Aorta (tissue), 5 donors: ENCODE results near the gene KIF6. TPM values are rescaled to one million over a fixed set of nuclear protein-coding genes. Genes with fewer than 3 reads are reported as not detected.

Experiments used
- ATAC-seq: fragments of 200-7000 bp; cut with Tn5 transposase; one replicate; pipeline ENCODE4 v1.9.1; 2022; ENCODE audit warnings: moderate library complexity; ENCODE audit not compliant: low FRiP score
- DNase-seq, 2 donors: peaks; one replicate each; pipeline ENCODE4 v3.0.0-alpha.2; 2020
- H3K27ac ChIP-seq, 2 donors: one replicate each; pipeline ENCODE4 v1.5.1; 2013; ENCODE audit warnings: low read length in 2 of 2, mild to moderate bottlenecking in 2 of 2, moderate library complexity in 2 of 2, control low read depth in 1 of 2, inconsistent platforms in 1 of 2, low read depth in 1 of 2
- H3K27me3 ChIP-seq, 2 donors: one replicate each; pipeline ENCODE4 v1.6.1; 2013; ENCODE audit warnings: control low read depth in 1 of 2, low read length in 1 of 2, mild to moderate bottlenecking in 1 of 2, moderate library complexity in 1 of 2; ENCODE audit not compliant: insufficient read depth in 2 of 2, control insufficient read depth in 1 of 2
- H3K36me3 ChIP-seq, 2 donors: one replicate each; pipeline ENCODE4 v1.6.1; 2013; ENCODE audit warnings: control low read depth in 1 of 2, low read length in 1 of 2, mild to moderate bottlenecking in 1 of 2; ENCODE audit not compliant: insufficient read depth in 2 of 2, control insufficient read depth in 1 of 2
- H3K4me1 ChIP-seq, 2 donors: one replicate each; pipeline ENCODE4 v1.6.1; 2013; ENCODE audit warnings: low read length in 2 of 2, control low read depth in 1 of 2, mild to moderate bottlenecking in 1 of 2, moderate library complexity in 1 of 2; ENCODE audit not compliant: insufficient read depth in 2 of 2, control insufficient read depth in 1 of 2
- H3K4me3 ChIP-seq, 2 donors: one replicate each; pipeline ENCODE4 v1.5.1; 2013; ENCODE audit warnings: low read length in 2 of 2, control low read depth in 1 of 2, mild to moderate bottlenecking in 1 of 2
- H3K9me3 ChIP-seq: one replicate; pipeline ENCODE4 v1.6.1; 2013; ENCODE audit warnings: mild to moderate bottlenecking, low read length; ENCODE audit not compliant: control insufficient read depth
- WGBS, 2 donors: extraction: QIAGEN DNeasy Blood & Tissue Kit; methylation state at CpG; one replicate each; pipeline ENCODE4 v1.1.7; 2013; 5-methylcytosine and 5-hydroxymethylcytosine counted together
- intact Hi-C, 2 donors: fragments of 100-400 bp; cut with DNase I; formaldehyde crosslinking; loops; one replicate each; pipeline versions ENCODE4 v1.14.2 to v1.15.0; 2022
- polyA plus RNA-seq, 2 donors: library from polyadenylated mRNA; stranded (reverse); fragments of 200-250 nt; gene quantifications; one replicate each; pipeline ENCODE4 v1.2.3, GENCODE V29; 2013
- total RNA-seq, 2 donors: library from RNA; stranded (reverse); fragmentation: NEBNext Ultra II Directional; extraction: Animal tissue kit (Norgen Biotek cat#: 25700); gene quantifications; one replicate each; pipeline ENCODE4 v1.2.1, GENCODE V29; 2021
- donor health status: healthy with polysubstance abuse.
- donor health status: Bipolar disorder and iron deficiency.
- donor health status: DM: no; HTN: no; CAD: no.
- donor health status: DM: no; HTN: no; CAD: no.
- donor health status: DM: yes; HTN: yes; CAD: no.

The KIF6 gene
- total and polyA plus RNA-seq, 4 donors: 0.39 to 0.63 (median 0.42) TPM; not detected in 1

DNA sequence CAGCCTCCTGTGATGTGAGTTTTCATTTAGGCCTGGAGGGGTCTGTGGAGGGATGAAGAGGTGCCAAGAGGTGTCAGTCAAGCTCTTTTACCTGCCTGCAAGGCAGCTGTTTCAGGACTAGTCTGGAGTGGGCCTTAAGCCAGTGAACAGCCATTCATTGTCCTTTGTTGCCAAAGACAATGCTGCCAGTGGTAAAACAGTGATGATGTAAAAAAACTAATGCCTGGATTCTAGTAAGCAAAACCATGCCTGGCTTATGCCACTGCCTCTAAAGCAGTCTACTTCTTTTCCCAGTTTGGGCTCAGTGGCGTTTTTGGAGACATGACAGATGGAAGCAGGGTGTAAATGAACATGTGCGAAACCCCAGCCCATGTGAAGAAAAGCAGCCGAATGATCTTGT is 309.2 kb downstream of the KIF6 start:
- Histone ChIP-seq H3K27me3 (no peaks in the 10 kb centered on the region), H3K4me1 (peaks cover 0 to 4% of the 10 kb centered on the region in 2 donors), H3K36me3 (no peaks in the 10 kb centered on the region), H3K9me3 (no peaks in the 10 kb centered on the region), H3K4me3 (no peak overlapping the region), H3K27ac (no peak overlapping the region)
- intact Hi-C loops: no loop called here
- 82 to 83% methylated on average over 3 of the region's 3 CpGs for WGBS, 2 donors
- no peak for DNase-seq
- ATAC-seq: no peak

DNA sequence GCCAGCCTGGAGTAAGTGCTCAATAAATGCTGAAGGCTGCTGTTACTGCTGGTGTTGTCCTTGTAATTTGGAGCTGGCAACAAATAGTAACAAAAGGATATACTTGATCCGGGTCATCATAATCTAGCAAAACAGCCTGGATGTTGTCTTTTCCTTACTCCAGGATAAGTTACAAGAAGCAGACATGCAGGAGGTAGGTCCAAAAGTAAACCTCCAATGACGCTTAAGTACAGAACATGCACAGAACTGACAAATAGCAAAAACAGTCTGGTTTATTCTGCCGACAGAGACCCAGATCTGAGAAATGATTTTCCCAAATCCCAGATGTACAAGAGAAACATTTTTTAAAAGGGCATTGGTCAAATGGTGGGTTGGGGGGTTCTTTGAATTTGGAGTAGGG is 309.7 kb downstream of the KIF6 start:
- Histone ChIP-seq H3K4me3 (no peak overlapping the region), H3K9me3 (no peaks in the 10 kb centered on the region), H3K27me3 (no peaks in the 10 kb centered on the region), H3K36me3 (no peaks in the 10 kb centered on the region), H3K4me1 (no peaks in the 10 kb centered on the region), H3K27ac (no peak overlapping the region)
- no peak for ATAC-seq
- intact Hi-C loops: no loop called here
- WGBS, 2 donors: 88 to 92% methylated on average over 3 of the region's 3 CpGs
- DNase-seq: no peak

DNA sequence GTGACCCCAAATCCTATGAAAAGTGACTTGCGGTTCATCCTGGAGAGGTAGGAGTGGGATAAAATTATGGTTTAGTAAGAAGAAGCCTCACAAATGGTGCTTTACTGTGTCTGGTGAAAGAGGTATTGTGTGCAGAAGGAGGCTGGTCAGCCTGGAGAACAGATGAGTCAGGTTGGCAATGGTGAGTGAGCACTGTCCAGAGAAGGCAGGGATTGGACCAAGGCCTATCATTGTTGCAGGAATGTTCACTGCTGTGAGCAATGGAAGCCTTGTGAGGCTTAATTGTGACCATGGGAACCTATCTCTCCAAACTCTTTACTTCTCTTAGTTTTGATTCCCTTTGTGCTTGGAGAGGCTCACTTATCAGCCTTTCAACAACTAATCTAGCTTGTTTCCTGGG is 313.7 kb downstream of the KIF6 start:
- H3K36me3 ChIP-seq: no peaks in the 10 kb centered on the region
- no peaks in the 10 kb centered on the region for H3K9me3 ChIP-seq
- H3K4me1 ChIP-seq: no peaks in the 10 kb centered on the region
- 97 to 98% methylated on average over 1 of the region's 1 CpG for WGBS, 2 donors
- H3K27ac ChIP-seq: no peak overlapping the region
- ATAC-seq (no peak), DNase-seq (no peak)
- intact Hi-C loops: no loop called here
- no peaks in the 10 kb centered on the region for H3K27me3 ChIP-seq
- H3K4me3 ChIP-seq: no peak overlapping the region

DNA sequence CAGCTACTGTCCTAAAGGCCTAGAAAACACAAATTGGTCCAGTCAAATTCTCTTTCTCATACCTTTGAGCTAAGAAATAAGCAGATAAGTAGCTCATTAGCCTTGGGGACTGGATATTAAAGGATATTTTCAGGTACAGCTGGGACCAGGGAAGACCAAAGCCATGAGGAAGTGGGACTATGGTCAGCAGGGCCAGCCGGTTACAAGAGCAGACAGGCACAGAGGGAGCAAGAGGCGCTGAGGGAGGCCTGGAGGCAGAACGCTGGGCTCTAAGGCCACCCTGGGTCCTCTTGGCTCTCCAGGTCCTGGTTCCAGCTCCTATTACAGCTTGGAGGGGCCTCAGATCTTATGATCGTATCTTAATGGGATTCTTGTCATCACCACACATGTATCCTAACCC is 314.2 kb downstream of the KIF6 start:
- Histone ChIP-seq H3K27me3 (no peaks in the 10 kb centered on the region), H3K4me3 (no peak overlapping the region), H3K4me1 (no peaks in the 10 kb centered on the region), H3K9me3 (no peaks in the 10 kb centered on the region), H3K36me3 (no peaks in the 10 kb centered on the region), H3K27ac (no peak overlapping the region)
- ATAC-seq: no peak
- intact Hi-C loops: no loop called here
- WGBS, 2 donors: 95 to 97% methylated on average over 4 of the region's 4 CpGs
- DNase-seq: no peak

DNA sequence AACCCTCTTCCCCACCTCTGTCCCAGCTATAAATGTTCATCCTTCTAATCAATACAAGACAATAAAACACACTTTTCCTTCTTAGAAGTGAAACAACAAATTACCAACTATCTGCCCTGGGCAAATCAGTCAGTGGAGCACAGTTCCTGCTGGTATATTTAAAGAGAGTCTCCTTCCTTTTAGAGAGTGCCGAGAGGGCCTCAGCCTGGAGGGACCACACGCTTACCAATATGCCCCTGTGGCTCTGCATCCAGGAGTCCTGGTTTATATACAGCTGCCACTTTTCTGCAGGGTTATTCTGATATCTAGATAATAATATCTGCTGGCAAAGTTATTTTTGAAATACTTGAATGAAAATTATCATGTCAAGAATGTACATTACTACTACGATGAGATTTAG is 315.3 kb downstream of the KIF6 start:
- no peaks in the 10 kb centered on the region for H3K27me3 ChIP-seq
- H3K36me3 ChIP-seq: no peaks in the 10 kb centered on the region
- H3K27ac ChIP-seq: no peak overlapping the region
- no peaks in the 10 kb centered on the region for H3K9me3 ChIP-seq
- intact Hi-C loops: no loop called here
- DNase-seq: no peak
- WGBS, 2 donors: 96 to 97% methylated on average over 3 of the region's 3 CpGs
- H3K4me3 ChIP-seq: no peak overlapping the region
- no peaks in the 10 kb centered on the region for H3K4me1 ChIP-seq
- ATAC-seq: no peak

DNA sequence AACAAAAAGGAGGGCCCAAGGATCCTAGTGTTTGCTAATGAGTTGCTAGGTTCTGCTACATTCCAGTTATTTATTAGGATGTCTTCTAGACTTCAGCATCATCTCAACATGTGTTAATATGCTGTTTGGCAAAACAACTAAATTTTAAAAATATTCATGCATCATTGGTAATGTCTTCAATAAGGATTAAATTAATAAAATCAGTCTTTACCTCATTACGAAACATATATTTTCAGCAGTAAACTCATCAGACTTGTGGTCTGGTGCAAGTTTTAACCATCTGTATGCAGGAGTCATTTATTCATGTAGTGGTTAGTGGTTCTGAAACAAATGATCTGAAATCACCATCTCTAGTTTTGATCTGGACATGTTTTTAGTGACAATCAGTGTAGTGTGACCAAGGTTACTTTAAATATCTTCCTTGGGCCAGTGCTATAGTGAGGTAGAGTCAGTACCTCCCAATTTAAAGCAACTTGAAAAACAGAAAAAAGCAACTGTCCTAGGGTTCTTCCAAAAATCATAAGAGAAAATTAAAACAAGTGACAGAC is 317.7 kb downstream of the KIF6 start:
- Histone ChIP-seq H3K4me3 (no peak overlapping the region), H3K27me3 (no peaks in the 10 kb centered on the region), H3K4me1 (no peaks in the 10 kb centered on the region), H3K36me3 (no peaks in the 10 kb centered on the region), H3K9me3 (no peaks in the 10 kb centered on the region), H3K27ac (no peak overlapping the region)
- no peak for DNase-seq
- no peak for ATAC-seq
- intact Hi-C loops: no loop called here
- 98% methylated on average over 1 of the region's 1 CpG for WGBS, 2 donors

DNA sequence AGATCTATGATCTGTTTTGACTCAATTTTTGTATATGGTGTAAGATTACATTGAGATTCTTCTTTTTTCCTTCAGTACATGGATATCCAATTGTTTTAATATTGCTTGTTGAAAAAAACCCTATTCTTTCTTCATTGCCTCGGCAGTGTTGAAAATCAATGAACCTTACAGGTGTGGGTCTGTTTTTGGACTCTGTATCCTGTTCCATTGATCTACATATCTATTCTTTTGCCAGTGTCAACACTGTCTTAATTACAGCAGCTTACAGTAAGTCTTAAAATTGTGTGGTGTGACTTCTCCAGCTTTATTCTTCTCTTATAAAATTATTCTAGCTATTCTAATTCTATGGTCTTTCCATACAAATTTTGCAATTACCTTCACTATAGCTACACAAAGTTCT is 320.9 kb downstream of the KIF6 start:
- H3K27me3 ChIP-seq: no peaks in the 10 kb centered on the region
- no peaks in the 10 kb centered on the region for H3K36me3 ChIP-seq
- 89 to 94% methylated on average over 1 of the region's 1 CpG for WGBS, 2 donors
- intact Hi-C loops: no loop called here
- H3K4me1 ChIP-seq: no peaks in the 10 kb centered on the region
- DNase-seq: no peak
- no peak overlapping the region for H3K27ac ChIP-seq
- H3K4me3 ChIP-seq: no peak overlapping the region
- no peak for ATAC-seq
- no peaks in the 10 kb centered on the region for H3K9me3 ChIP-seq

DNA sequence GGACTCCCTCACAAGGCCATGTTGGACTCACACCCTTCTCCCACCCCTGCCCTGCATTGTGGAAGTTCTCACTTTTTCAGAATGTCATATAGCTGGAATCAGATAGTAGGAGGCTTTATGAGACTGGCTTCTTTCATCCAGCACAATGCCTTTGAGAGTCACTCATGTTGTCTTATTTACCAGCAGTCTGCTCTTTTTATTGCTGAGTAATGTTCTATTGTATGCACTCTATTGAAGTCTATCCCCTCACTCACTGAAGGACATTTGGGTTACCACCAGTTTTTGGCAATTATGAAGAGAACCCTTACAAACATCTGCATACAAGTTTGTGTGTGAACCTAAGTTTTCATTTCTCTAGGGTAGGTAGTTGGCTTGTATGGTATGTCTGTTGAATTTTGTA is 321.9 kb downstream of the KIF6 start:
- Histone ChIP-seq H3K4me3 (no peak overlapping the region), H3K4me1 (no peaks in the 10 kb centered on the region), H3K36me3 (no peaks in the 10 kb centered on the region), H3K27me3 (no peaks in the 10 kb centered on the region), H3K27ac (no peak overlapping the region), H3K9me3 (no peaks in the 10 kb centered on the region)
- ATAC-seq: no peak
- DNase-seq: no peak
- intact Hi-C loops: no loop called here

DNA sequence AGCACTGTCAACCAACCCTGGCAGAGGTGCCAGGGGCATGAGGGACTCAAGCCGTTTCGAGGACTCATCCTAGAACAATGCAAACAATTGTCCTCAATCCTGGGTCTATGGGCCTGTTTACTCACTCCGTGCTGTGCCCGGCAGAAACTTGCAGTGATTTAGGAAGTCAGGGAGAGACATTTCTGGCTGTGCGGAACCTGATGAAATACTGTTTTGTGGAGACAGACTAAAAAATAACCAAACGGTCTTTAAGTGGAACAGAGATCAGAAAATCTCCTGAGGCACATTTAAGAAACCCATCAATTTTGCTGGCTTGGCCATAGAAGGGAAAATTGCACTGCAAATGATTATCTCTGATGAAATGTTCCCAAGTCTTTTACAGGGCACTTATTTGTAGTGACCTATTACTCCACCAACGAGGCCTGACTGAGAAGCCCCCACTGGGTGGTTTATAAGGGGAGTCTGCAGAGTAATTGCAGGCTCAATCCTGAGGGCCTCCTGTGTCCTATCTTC is 322.9 kb downstream of the KIF6 start:
- peak; percentile 65 for ATAC-seq
- WGBS, 2 donors: 83 to 84% methylated on average over 7 of the region's 7 CpGs

More for the DNA sequence above, 322.9 kb downstream of the KIF6 start:
- Histone ChIP-seq H3K36me3 (no peaks in the 10 kb centered on the region), H3K4me1 (no peaks in the 10 kb centered on the region), H3K27me3 (no peaks in the 10 kb centered on the region), H3K9me3 (no peaks in the 10 kb centered on the region), H3K27ac (no peak overlapping the region), H3K4me3 (no peak overlapping the region)
- intact Hi-C loops: no loop called here
- DNase-seq: no peak
